Measurements from ENCODE around the gene DNAH2.

DNA sequence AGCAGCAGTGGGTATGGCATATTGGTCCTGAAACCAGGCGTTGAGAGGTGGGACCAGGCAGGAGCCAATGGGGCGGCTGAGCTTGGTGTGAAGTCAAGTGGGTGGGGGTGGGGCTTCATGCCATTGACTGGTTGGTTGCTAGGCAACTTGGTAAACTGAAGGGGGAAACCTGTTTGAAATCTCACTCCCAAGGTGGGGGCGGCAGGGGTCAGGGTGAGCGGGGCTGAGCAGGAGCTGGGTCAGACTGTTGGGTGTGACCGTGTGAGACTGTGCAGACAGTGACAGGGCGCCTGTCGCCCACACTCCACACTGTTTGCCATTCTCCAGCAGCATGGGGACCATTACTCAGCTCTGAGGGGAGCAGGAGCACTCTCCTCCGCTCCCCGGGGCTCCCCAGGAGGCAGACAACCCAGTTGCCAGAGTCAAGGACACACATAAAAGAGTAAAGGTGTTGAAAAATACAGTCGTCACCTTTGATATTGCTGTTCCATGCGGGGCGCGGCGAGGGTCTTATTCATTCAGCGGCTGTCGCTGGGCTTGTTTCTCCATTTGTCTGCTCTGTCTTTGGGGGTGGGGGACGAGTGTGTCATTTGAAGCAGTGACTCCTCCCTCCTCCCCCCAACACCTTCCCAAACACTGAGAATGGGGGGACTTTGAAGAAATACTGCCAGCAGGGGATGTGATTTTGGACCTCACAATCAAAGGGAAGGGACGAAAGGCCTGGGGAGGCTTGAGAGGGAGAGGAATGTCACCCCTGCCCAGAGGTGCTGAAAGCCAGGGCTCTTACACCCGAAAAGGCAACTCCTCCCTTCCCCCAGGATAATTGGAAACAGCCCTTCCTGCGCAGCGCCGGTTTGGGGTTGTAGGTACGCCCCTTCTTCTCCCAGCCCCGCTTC lies 13.7 kb upstream of the DNAH2 start:
- no peak for TF ChIP-seq EZH2 (IDR thresholded peaks at IDR 0.05; ENCODE audit: borderline replicate concordance)
- TF ChIP-seq, protein P1, sequence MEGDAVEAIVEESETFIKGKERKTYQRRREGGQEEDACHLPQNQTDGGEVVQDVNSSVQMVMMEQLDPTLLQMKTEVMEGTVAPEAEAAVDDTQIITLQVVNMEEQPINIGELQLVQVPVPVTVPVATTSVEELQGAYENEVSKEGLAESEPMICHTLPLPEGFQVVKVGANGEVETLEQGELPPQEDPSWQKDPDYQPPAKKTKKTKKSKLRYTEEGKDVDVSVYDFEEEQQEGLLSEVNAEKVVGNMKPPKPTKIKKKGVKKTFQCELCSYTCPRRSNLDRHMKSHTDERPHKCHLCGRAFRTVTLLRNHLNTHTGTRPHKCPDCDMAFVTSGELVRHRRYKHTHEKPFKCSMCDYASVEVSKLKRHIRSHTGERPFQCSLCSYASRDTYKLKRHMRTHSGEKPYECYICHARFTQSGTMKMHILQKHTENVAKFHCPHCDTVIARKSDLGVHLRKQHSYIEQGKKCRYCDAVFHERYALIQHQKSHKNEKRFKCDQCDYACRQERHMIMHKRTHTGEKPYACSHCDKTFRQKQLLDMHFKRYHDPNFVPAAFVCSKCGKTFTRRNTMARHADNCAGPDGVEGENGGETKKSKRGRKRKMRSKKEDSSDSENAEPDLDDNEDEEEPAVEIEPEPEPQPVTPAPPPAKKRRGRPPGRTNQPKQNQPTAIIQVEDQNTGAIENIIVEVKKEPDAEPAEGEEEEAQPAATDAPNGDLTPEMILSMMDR (IDR thresholded peaks at IDR 0.05; ENCODE audit: poor library complexity), result no peak
- TF ChIP-seq EZH2phosphoT487 (IDR thresholded peaks at IDR 0.05; ENCODE audit: low read depth, severe bottlenecking, unreplicated experiment), result no peak

All from hepatocyte (in vitro differentiated cells).